Fibroblast of mammary gland (primary cell): ENCODE results near the gene C5orf63.
A peak's percentile ranks its signal among the peaks of the same experiment; 100 is the strongest.

Experiments
- DNase-seq: peaks from one replicate; pipeline ENCODE4 v3.0.0-alpha.2; 2010; ENCODE audit warnings: low read depth
- H3K4me3 ChIP-seq: 2 replicates; pipeline ENCODE4 v1.5.1; 2011; ENCODE audit warnings: low read depth, mild to moderate bottlenecking, low read length, moderate library complexity; ENCODE audit not compliant: control insufficient read depth
- TF ChIP-seq, protein P1 (sequence below): conservative IDR thresholded peaks from 2 replicates; pipeline ENCODE4 v1.5.1; 2011; ENCODE audit warnings: low read depth, low read length, inconsistent platforms; ENCODE audit not compliant: control insufficient read depth, insufficient read depth

Gene C5orf63

DNA sequence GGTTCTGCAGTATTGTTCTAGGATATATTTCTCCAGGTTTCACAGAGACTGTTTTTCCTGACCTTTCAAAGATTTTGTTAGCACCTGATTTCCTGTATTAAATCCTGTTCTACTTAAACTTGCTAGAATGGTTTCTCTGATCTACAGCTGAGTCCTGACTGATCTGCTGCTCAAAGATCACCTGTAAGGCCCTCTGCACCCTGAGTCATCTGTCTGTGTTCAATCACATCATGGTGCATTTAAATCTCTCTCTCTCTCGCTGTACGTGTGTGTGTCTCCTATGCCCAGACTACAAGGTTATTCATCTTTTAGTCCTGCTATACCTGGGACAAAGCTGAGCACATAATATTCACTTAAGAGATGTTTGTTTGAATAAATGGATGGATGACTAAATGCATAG lies 13.3 kb upstream of the C5orf63 start:
- no peak overlapping the region for H3K4me3 ChIP-seq
- DNase-seq, result no peak
- TF ChIP-seq, protein P1, sequence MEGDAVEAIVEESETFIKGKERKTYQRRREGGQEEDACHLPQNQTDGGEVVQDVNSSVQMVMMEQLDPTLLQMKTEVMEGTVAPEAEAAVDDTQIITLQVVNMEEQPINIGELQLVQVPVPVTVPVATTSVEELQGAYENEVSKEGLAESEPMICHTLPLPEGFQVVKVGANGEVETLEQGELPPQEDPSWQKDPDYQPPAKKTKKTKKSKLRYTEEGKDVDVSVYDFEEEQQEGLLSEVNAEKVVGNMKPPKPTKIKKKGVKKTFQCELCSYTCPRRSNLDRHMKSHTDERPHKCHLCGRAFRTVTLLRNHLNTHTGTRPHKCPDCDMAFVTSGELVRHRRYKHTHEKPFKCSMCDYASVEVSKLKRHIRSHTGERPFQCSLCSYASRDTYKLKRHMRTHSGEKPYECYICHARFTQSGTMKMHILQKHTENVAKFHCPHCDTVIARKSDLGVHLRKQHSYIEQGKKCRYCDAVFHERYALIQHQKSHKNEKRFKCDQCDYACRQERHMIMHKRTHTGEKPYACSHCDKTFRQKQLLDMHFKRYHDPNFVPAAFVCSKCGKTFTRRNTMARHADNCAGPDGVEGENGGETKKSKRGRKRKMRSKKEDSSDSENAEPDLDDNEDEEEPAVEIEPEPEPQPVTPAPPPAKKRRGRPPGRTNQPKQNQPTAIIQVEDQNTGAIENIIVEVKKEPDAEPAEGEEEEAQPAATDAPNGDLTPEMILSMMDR, result no peak

DNA sequence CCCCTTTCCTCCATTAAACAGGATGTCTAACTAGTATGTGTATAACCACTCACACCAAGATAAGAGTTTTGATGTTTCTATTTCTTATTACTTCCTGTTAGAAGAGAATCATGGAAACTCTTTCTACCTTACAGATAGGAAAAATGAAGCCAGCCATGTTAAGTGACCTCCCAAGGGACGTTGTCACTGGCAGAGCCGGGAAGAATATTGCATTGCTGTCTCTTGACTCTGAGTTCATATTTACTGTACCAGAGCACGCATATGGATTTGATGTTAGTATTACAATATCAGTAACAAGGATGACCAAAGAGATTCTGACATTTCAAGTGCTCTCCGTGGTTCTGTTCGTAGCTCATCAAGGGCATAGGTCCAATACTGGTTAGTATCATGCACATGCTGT lies 12.5 kb upstream of the C5orf63 start:
- no peak overlapping the region for H3K4me3 ChIP-seq
- DNase-seq, result peak; percentile 22
- TF ChIP-seq, protein P1, result no peak

DNA sequence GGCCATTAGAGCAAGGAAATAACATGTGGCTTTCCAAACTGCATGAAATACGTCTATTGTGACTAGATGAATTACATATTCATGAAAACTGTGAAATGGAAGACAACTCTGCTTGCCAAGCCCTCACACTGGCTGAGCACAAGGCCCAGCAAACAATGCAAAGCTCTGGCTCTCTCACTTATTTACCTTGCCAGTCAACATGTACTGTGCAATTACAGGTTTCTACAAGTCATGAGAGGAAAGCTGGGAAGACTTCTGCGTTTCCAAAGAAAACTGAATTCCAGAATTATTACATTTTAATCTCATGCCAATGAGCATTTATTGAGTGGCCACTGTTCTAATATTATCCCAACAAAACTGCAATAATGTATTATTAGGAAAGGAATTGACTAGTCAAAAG lies 12.1 kb upstream of the C5orf63 start:
- TF ChIP-seq, protein P1, result no peak
- DNase-seq, result no peak
- no peak overlapping the region for H3K4me3 ChIP-seq

DNA sequence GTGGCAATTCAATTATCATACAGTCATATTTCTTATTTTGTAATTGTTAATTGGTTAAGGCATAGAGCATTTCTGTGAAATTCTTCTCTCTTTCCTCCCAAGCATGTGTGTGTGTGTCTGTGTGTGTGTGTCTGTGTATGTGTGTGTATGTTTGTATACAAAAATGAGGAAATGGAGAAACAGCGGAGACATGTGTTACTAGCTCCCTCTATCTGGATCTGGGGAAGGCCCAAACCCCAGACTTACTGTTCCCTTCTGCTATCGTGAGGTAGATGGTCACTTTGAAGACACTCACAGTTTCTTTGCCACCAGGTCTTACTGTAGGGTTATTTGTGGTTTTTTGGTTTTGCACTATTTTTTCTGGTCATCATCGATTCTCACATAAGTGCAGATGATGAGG lies 11.4 kb upstream of the C5orf63 start:
- TF ChIP-seq, protein P1, result no peak
- no peak overlapping the region for H3K4me3 ChIP-seq
- DNase-seq, result no peak

DNA sequence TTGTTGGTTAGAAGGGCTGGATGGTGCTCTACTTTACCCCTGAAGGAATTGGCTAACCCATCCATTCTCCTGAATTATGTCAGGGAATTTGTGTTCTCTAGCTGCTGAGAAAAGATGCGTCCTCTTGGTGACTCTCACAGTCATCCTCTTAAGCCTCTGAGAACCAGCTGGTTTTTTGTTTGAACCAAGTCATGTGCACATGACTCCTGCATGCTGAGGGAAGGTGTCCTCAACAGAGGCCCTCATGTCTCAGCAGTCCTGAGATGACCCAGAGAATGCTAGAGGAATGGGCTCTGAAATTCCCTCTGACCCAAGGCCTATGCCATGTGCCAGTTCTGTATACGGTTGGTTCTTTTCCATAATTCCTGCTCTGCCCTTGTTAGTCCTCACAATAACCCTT lies 10.4 kb upstream of the C5orf63 start:
- H3K4me3 ChIP-seq, result no peak overlapping the region
- TF ChIP-seq, protein P1, result no peak
- no peak for DNase-seq

DNA sequence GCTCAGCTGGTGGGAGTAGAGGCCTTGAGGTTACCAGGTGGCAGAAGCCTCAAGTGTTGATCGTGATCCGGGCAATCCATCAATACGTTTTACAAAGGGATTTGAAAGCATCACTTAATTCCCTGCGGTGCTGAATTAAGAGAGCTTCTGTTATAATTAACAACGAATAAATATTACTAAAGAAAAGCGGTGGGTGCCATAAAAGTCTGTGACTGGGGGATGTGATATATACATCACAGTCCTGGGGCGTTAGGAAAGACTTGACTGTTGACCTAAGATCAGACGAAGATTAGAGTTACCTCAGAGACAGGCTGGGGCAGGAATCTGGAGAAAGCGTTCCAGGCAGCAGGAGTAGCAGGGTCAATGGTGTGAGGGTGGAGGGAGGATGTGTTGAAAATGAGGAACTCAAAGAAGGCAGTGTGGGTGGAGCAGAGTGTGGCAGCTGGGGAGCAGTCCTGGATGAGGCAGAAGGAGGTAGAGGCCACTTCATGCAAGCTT lies 6.7 kb upstream of the C5orf63 start:
- DNase-seq, result no peak
- TF ChIP-seq, protein P1, result no peak
- no peak overlapping the region for H3K4me3 ChIP-seq

DNA sequence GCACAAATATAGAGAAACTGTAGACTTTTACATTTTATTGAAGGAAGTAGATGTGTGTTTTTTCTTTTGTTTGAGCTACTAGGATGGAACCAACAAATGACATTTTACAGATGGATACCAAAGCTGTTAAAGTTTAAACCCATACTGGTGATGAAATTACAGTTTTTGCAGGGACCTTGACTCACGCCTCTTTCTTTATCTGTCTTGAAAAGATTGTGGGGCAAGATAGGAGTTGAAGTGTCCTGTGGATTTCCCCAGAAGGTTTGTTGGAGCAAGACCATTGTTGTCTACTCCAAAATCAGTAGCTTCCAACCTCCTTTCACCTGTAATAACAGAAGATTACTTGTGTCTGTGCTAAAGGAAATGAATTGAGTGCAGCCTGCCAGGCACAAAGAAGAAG lies 4.1 kb upstream of the C5orf63 start:
- DNase-seq, result no peak
- no peak overlapping the region for H3K4me3 ChIP-seq
- TF ChIP-seq, protein P1, result no peak
